GM06990 (cell line): Measurements from ENCODE around the gene DRAXIN.
A peak's percentile ranks its signal among the peaks of the same experiment; 100 is the strongest.

Source experiments
- DNase-seq: peaks from one replicate; pipeline ENCODE4 v3.0.0-alpha.2; 2011; ENCODE audit not compliant: insufficient read length; ENCODE audit errors: extremely low read depth
- H3K27me3 ChIP-seq: replicated peaks from 2 replicates; pipeline ENCODE4 v1.6.0; 2011; ENCODE audit warnings: low read length; ENCODE audit not compliant: control insufficient read depth, insufficient read depth
- H3K36me3 ChIP-seq: 2 replicates; pipeline ENCODE4 v1.5.1; 2011; ENCODE audit warnings: low read length; ENCODE audit not compliant: control insufficient read depth, insufficient read depth
- H3K4me3 ChIP-seq: replicated peaks from 2 replicates; pipeline ENCODE4 v1.5.1; 2011; ENCODE audit warnings: low read depth, mild to moderate bottlenecking, control low read depth, low read length
- TF ChIP-seq, protein P1 (sequence below): IDR thresholded peaks from 2 replicates; pipeline ENCODE4 v1.5.1; 2011; ENCODE audit warnings: low read length, control low read depth, mild to moderate bottlenecking, inconsistent platforms; ENCODE audit not compliant: insufficient read depth, poor library complexity, severe bottlenecking

DRAXIN gene

DNA sequence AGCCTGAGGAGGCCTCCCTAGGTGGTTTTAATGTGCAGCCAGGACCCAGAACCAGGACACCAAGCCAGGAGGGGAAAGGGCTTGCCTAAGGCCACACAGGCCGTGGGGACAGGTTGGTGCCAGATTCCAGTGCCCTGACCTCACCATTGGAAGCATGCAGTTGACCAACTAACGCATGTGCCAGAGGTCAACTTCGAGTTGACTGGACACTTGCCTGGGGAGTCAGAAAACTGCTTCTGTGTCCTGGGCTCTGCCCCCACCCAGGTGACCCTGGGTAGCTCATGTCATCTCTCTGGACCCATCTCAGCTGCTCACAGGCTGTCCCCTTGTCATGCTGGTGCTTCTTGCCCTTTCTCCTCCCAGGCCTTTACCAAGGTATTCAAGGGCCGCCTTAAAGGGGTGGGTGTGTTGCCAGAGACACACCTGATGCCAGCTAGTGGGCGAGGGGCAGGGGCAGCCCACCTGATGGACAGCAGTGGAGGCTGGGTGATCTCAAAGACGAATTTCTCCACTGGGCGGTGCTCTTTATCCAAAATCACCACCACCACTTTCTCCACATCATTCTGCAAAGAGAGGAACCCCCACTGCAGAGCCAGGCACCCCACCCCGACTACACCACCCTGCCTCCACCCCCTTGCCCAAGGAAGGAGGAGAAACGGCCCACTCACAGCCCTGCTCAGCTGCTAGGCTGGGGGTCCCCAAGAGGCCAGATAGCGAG, 15.0 kb upstream of the DRAXIN start:
- no peak for DNase-seq
- H3K36me3 ChIP-seq, result peaks cover 16% of the 10 kb centered on the region
- no peaks in the 10 kb centered on the region for H3K27me3 ChIP-seq
- H3K4me3 ChIP-seq, result no peak overlapping the region
- TF ChIP-seq, protein P1, sequence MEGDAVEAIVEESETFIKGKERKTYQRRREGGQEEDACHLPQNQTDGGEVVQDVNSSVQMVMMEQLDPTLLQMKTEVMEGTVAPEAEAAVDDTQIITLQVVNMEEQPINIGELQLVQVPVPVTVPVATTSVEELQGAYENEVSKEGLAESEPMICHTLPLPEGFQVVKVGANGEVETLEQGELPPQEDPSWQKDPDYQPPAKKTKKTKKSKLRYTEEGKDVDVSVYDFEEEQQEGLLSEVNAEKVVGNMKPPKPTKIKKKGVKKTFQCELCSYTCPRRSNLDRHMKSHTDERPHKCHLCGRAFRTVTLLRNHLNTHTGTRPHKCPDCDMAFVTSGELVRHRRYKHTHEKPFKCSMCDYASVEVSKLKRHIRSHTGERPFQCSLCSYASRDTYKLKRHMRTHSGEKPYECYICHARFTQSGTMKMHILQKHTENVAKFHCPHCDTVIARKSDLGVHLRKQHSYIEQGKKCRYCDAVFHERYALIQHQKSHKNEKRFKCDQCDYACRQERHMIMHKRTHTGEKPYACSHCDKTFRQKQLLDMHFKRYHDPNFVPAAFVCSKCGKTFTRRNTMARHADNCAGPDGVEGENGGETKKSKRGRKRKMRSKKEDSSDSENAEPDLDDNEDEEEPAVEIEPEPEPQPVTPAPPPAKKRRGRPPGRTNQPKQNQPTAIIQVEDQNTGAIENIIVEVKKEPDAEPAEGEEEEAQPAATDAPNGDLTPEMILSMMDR, result no peak

DNA sequence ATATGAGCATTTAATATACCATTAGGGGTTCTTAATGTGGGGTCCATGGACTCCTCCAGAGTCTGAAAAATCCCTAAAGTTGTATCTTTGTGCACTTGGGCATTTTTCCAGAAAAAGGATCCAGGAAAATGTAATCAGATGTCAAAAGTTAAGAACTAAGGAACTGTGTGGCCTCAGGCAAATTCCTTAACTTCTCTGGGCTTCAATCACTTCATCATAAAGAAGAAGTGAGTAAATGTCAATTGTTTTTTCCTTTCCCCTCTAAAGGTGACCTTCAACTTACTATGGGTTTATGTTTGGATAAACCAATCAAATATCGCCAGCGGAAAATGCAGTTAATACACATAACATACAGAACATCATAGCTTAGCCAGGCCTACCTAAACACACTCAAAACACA, 13.1 kb upstream of the DRAXIN start:
- no peak overlapping the region for H3K4me3 ChIP-seq
- H3K36me3 ChIP-seq, result peaks cover 10% of the 10 kb centered on the region

DNA sequence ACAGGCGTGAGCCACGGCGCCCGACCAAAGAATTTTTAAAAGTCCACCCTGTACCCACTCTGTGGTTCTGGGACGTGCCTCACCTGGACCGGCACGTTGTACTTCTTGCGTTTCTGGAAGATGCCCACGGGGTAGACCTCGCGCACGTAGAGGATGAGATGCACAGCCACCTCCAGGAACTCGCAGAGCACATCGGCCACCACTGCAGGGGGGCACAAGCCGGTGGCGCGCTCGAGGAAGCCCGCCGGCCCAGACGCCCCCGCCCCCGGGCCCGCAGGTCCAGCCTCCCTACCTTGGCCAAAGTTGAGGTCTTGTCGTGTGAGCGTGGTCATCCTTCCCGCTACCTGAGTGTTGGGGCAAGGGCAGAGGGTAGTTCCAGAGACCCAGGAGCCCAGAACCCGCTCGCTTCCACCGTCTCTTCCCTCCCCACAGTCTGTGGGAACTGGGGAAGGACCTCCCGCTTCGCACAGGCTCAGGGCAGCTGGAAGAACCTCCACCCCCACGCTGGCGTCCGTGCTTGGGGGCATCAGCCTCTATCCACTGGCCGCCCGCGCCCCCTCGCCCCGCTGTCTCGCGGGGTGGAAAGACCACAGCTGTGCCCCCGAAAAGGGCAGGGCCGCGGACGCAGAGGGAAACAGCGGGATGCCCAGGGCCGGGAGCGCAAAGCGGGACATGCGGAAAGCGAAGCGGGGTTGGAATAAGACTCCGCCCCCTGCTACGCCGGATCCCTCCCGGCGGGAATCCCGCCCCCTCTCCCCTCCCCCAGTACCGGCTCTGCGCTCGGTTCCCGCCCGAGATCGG, 11.0 kb upstream of the DRAXIN start:
- DNase-seq, result no peak
- Histone ChIP-seq H3K36me3 (peaks cover 5% of the 10 kb centered on the region), H3K4me3 (peak overlapping the region; percentile 88), H3K27me3 (no peaks in the 10 kb centered on the region)
- TF ChIP-seq, protein P1, result no peak

More for the DNA sequence above, 13.1 kb upstream of the DRAXIN start:
- no peak for DNase-seq
- TF ChIP-seq, protein P1, result no peak
- no peaks in the 10 kb centered on the region for H3K27me3 ChIP-seq

DNA sequence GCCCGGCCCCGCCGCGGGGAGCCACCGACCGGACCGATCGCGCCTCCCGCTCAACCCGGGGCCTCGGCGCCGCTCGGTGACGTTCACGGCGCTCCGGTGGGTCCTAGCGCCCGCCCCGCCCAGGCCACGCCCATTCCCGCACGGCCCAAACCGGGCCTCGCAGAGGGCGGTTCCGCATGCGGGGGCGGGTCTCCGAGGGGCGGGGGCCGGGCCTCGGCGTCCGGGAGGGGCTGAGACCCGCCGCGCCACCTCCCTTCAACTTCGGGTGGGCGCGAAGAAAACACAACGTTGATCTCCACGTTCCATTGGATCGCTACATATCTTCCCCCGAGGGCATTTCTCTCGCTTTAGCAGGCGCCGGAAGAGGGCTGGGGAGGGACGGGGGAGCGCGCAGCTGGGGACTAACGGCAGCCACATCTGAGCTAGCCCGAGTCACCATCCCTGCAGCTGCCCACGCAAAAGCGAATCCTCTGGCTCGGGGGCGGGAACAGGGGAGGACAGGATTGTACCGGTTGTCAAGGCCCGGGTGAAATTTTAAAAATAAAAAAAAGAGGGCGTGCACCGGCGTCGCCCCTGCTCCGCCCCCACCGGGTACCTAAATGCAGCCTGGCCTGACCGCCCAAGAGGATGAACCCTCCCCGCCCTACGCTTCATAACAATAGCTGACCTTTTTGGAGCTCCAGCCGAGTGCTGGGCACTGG, 10.3 kb upstream of the DRAXIN start, which contains the start of gene MAD2L2:
Gene MAD2L2, minus strand, starts transcription at position 78 of the 701 bp plus-strand sequence. CDS start 547 bp downstream, outside the sequence.
- peak; percentile 87 for DNase-seq
- H3K36me3 ChIP-seq, result peaks cover 2% of the 10 kb centered on the region
- TF ChIP-seq, protein P1, result no peak
- H3K4me3 ChIP-seq, result peak within 1 kb of the TSS; percentile 88
- no peaks in the 10 kb centered on the region for H3K27me3 ChIP-seq

- peaks cover under 1% of the 10 kb centered on the region; the same call in 1 of the 2 replicates for H3K36me3 ChIP-seq
- no peaks in the 10 kb centered on the region for H3K27me3 ChIP-seq
- H3K4me3 ChIP-seq, result no peak overlapping the region
- TF ChIP-seq, protein P1, result no peak
- no peak for DNase-seq
These were observed 9.2 kb upstream of the DRAXIN start for GRCh38 chr1:11682287-11682771.
